ENCODE results near the gene KIDINS220. TPM values are rescaled to one million over a fixed set of nuclear protein-coding genes. Genes with fewer than 3 reads are reported as not detected.
A peak's percentile ranks its signal among the peaks of the same experiment; 100 is the strongest.

The KIDINS220 gene
- total and polyA plus RNA-seq, 5 experiments from 2014 or later, result 19.3 to 54.1 (median 27.2) TPM

GRCh38 chr2:8694737-8695136 is 142.7 kb downstream of the KIDINS220 start:
- Mint-ChIP-seq H3K4me3 (no peak overlapping the region), H3K36me3 (peaks cover 2 to 6% (median 5%) of the 10 kb centered on the region in 3 donors), H3K4me1 (peaks cover 2 to 10% (median 7%) of the 10 kb centered on the region in 4 donors), H3K27me3 (peaks cover 10 to 26% (median 20%) of the 10 kb centered on the region in 5 donors), H3K27ac (no peak overlapping the region), H3K9me3 (peaks cover 0 to 16% (median 0%) of the 10 kb centered on the region in 9 donors)
- DNase-seq (no peak), ATAC-seq (no peak)
- POLR2A ChIA-PET, result interaction anchor here (0.8 kb wide), 1 partner anchor 827 kb away, joined by 3 read pairs; no protein-coding TSS in a partner anchor

GRCh38 chr2:8693157-8693821 is 144.1 kb downstream of the KIDINS220 start:
- POLR2A ChIA-PET, result no interaction called here
- DNase-seq, result peak in 4 of 10 donors; percentile 28 to 35 (median 32)
- Mint-ChIP-seq H3K4me3 (peak overlapping the region in 7 of 10 donors; percentile 15 to 65 (median 33)), H3K9me3 (peaks cover 0 to 15% (median 0%) of the 10 kb centered on the region in 9 donors), H3K27ac (no peak overlapping the region), H3K27me3 (peaks cover 10 to 26% (median 23%) of the 10 kb centered on the region in 5 donors), H3K4me1 (peaks cover 2 to 10% (median 7%) of the 10 kb centered on the region in 4 donors), H3K36me3 (peaks cover 6 to 8% (median 8%) of the 10 kb centered on the region in 3 donors)
- peak; percentile 63 to 70 for ATAC-seq

GRCh38 chr2:8692783-8693156 is 144.6 kb downstream of the KIDINS220 start:
- DNase-seq (no peak), ATAC-seq (no peak)
- H3K9me3 Mint-ChIP-seq, result peaks cover 0 to 10% (median 0%) of the 10 kb centered on the region in 9 donors
- POLR2A ChIA-PET, result no interaction called here
- H3K27me3 Mint-ChIP-seq, result peaks cover 10 to 26% (median 23%) of the 10 kb centered on the region in 5 donors
- peak overlapping the region in 4 of 10 donors; percentile 8 to 57 (median 20) for H3K4me3 Mint-ChIP-seq
- H3K36me3 Mint-ChIP-seq, result peaks cover 6 to 8% (median 8%) of the 10 kb centered on the region in 3 donors
- peaks cover 2 to 10% (median 7%) of the 10 kb centered on the region in 4 donors for H3K4me1 Mint-ChIP-seq
- H3K27ac Mint-ChIP-seq, result no peak overlapping the region

- no peak for DNase-seq
- no peak overlapping the region for H3K27ac Mint-ChIP-seq
- H3K27me3 Mint-ChIP-seq, result peaks cover 10 to 26% (median 23%) of the 10 kb centered on the region in 5 donors
- H3K36me3 Mint-ChIP-seq, result peaks cover 5 to 8% (median 8%) of the 10 kb centered on the region in 3 donors
- peaks cover 0 to 5% (median 0%) of the 10 kb centered on the region in 9 donors for H3K9me3 Mint-ChIP-seq
- H3K4me1 Mint-ChIP-seq, result peaks cover 4 to 10% (median 7%) of the 10 kb centered on the region in 4 donors
- peak overlapping the region in 1 of 10 donors; percentile 16 for H3K4me3 Mint-ChIP-seq
- ATAC-seq, result no peak
- POLR2A ChIA-PET, result no interaction called here
Observed at GRCh38 chr2:8691859-8692437, 145.5 kb downstream of the KIDINS220 start.

- Mint-ChIP-seq H3K36me3 (peaks cover 5 to 19% (median 13%) of the 10 kb centered on the region in 3 donors), H3K4me3 (peak overlapping the region; percentile 45 to 84 (median 68)), H3K4me1 (peaks cover 10 to 29% (median 19%) of the 10 kb centered on the region in 4 donors), H3K9me3 (peaks cover 0 to 2% (median 0%) of the 10 kb centered on the region in 9 donors), H3K27ac (peak overlapping the region in 9 of 10 donors; percentile 17 to 92 (median 47)), H3K27me3 (peaks cover 0 to 8% (median under 1%) of the 10 kb centered on the region in 5 donors)
- DNase-seq (peak; percentile 67 to 92 (median 83)), ATAC-seq (peak; percentile 21 to 26)
- POLR2A ChIA-PET, result interaction anchor here (0.6 to 2.2 kb wide), 6 partner anchors 1116 to 1588 kb away, joined by 3 to 24 read pairs (median 7); no protein-coding TSS in a partner anchor
Observed at GRCh38 chr2:8685697-8686358, 151.6 kb downstream of the KIDINS220 start.

GRCh38 chr2:8684878-8685696 is 152.3 kb downstream of the KIDINS220 start:
- Mint-ChIP-seq H3K36me3 (peaks cover 5 to 19% (median 13%) of the 10 kb centered on the region in 3 donors), H3K4me3 (peak overlapping the region; percentile 82 to 100 (median 98)), H3K27me3 (peaks cover 0 to 8% (median 0%) of the 10 kb centered on the region in 5 donors), H3K9me3 (peaks cover 0 to 2% (median 0%) of the 10 kb centered on the region in 9 donors), H3K27ac (peak overlapping the region; percentile 24 to 100 (median 94)), H3K4me1 (peaks cover 10 to 36% (median 22%) of the 10 kb centered on the region in 4 donors)
- peak in 6 of 10 donors; percentile 23 to 48 (median 40) for DNase-seq
- ATAC-seq, result peak in 1 of 2 donors; percentile 1
- POLR2A ChIA-PET, result interaction anchor here (0.5 to 2.2 kb wide), 14 partner anchors 21 to 1588 kb away, joined by 3 to 24 read pairs (median 5); no protein-coding TSS in a partner anchor

GRCh38 chr2:8684540-8684877 is 152.9 kb downstream of the KIDINS220 start:
- peaks cover 14 to 42% (median 28%) of the 10 kb centered on the region in 4 donors for H3K4me1 Mint-ChIP-seq
- H3K27ac Mint-ChIP-seq, result peak overlapping the region; percentile 24 to 100 (median 94)
- DNase-seq, result peak in 7 of 10 donors; percentile 47 to 69 (median 57)
- ATAC-seq, result peak; percentile 12 to 16
- H3K36me3 Mint-ChIP-seq, result peaks cover 3 to 19% (median 12%) of the 10 kb centered on the region in 3 donors
- H3K4me3 Mint-ChIP-seq, result peak overlapping the region; percentile 82 to 100 (median 98)
- POLR2A ChIA-PET, result interaction anchor here (0.5 to 2.2 kb wide), 14 partner anchors 20 to 1587 kb away, joined by 3 to 24 read pairs (median 5); no protein-coding TSS in a partner anchor
- peaks cover 0 to 9% (median 3%) of the 10 kb centered on the region in 5 donors for H3K27me3 Mint-ChIP-seq
- peaks cover 0 to 2% (median 0%) of the 10 kb centered on the region in 9 donors for H3K9me3 Mint-ChIP-seq

GRCh38 chr2:8682719-8683667 is 154.4 kb downstream of the KIDINS220 start:
- ATAC-seq, result peak in 1 of 2 donors; percentile 3

GRCh38 chr2:8681786-8682692 is 155.4 kb downstream of the KIDINS220 start, which contains the start of gene ID2:
Gene ID2 (plus strand): TSS chr2:8682056. CDS start chr2:8682166, 110 bp downstream.
- DNase-seq (peak; percentile 96 to 99 (median 98)), ATAC-seq (peak; percentile 68 to 77)
- Mint-ChIP-seq H3K27me3 (peaks cover 9 to 22% (median 11%) of the 10 kb centered on the region in 5 donors), H3K36me3 (peaks cover 2 to 19% (median 7%) of the 10 kb centered on the region in 3 donors), H3K9me3 (peaks cover 0 to 2% (median 0%) of the 10 kb centered on the region in 9 donors), H3K27ac (peak within 1 kb of the TSS; percentile 88 to 99 (median 97)), H3K4me3 (peak within 1 kb of the TSS; percentile 92 to 100 (median 99)), H3K4me1 (peaks cover 19 to 58% (median 47%) of the 10 kb centered on the region in 4 donors)
- POLR2A ChIA-PET, result interaction anchor here (0.6 to 5.0 kb wide), 38 partner anchors 9 to 1767 kb away, joined by 3 to 55 read pairs (median 5); no protein-coding TSS in a partner anchor

More at GRCh38 chr2:8682719-8683667, 154.4 kb downstream of the KIDINS220 start:
- Mint-ChIP-seq H3K36me3 (peaks cover 2 to 19% (median 7%) of the 10 kb centered on the region in 3 donors), H3K27me3 (peaks cover 2 to 13% (median 5%) of the 10 kb centered on the region in 5 donors), H3K27ac (peak overlapping the region; percentile 88 to 99 (median 97)), H3K9me3 (peaks cover 0 to 2% (median 0%) of the 10 kb centered on the region in 9 donors), H3K4me1 (peaks cover 18 to 49% (median 38%) of the 10 kb centered on the region in 4 donors), H3K4me3 (peak overlapping the region; percentile 92 to 100 (median 99))
- POLR2A ChIA-PET, result interaction anchor here (0.6 to 5.0 kb wide), 27 partner anchors 11 to 1766 kb away, joined by 3 to 55 read pairs (median 8); no protein-coding TSS in a partner anchor
- peak in 9 of 10 donors; percentile 39 to 72 (median 57) for DNase-seq

Data from naive thymus-derived CD8-positive, alpha-beta T cell (primary cell).